HCT116 (cell line): Measurements from ENCODE around the gene IL21R. TPM values are rescaled to one million over a fixed set of nuclear protein-coding genes. Genes with fewer than 3 reads are reported as not detected.

Source experiments
- ATAC-seq: fragments of 200-7000 bp; cut with Tn5 transposase; 2 replicates; pipeline ENCODE4 v1.9.1; 2020; ENCODE audit warnings: mild to moderate bottlenecking, moderate library complexity
- BruUV-seq: library from RNA; stranded (reverse); fragments of 400-500 nt; replicated peaks from 2 replicates; lab custom pipeline; 2021; lab: Mats Ljungman, UMichigan
- CTCF ChIA-PET: fragments of 300-600 bp; sonication (Branson Sonifier 250); formaldehyde crosslinking; loops from one replicate; lab custom pipeline; 2021; ENCODE audit warnings: antibody characterized with exemption; lab: Charles Lee
- POLR2A ChIA-PET: fragments of 300-600, 350-600 bp; sonication (Branson Sonifier 250); formaldehyde crosslinking; loops from one replicate; lab custom pipeline; 2021; ENCODE audit warnings: antibody characterized with exemption; lab: Charles Lee
- RAD21 ChIA-PET, 2 experiments: fragments of 300-600 bp; sonication (Branson Sonifier 250); formaldehyde crosslinking; loops; one replicate each; lab custom pipeline; 2023; ENCODE audit warnings: low total read pairs in 2 of 2; ENCODE audit not compliant: uncharacterized antibody in 2 of 2, unreplicated experiment in 2 of 2, low non-redundant PET in 1 of 2; lab: Charles Lee
- DNase-seq: peaks from one replicate; pipeline ENCODE4 v3.0.0-alpha.2; 2010; ENCODE audit warnings: low read depth, low spot score
- H2AFZ ChIP-seq: fragments of 200-600 bp; shearing (Covaris generic), sonication (generic); 2 replicates; pipeline ENCODE4 v1.6.1; 2017; ENCODE audit warnings: low read depth, mixed run types, mixed read lengths, antibody characterized with exemption, low read length; ENCODE audit not compliant: poor library complexity, severe bottlenecking
- H3K27ac ChIP-seq: 2 replicates; pipeline ENCODE4 v1.5.1; 2012; ENCODE audit warnings: low read depth, low read length
- H3K27me3 ChIP-seq: fragments of 200-600 bp; sonication (generic); 2 replicates; pipeline ENCODE4 v1.6.1; 2016; ENCODE audit warnings: mixed run types, low read length, mixed read lengths; ENCODE audit not compliant: insufficient read depth
- H3K36me3 ChIP-seq, 2 experiments: fragments of 200-500 bp in 1 of 2; fragments of 200-600 bp in 1 of 2; sonication (Bioruptor generic) in 1 of 2; sonication (generic) in 1 of 2; 2 replicates each; pipeline versions ENCODE4 v1.5.1 to v1.6.1; 2014 to 2016; ENCODE audit warnings: low read length in 2 of 2, inconsistent platforms in 1 of 2, mixed read lengths in 1 of 2, mixed run types in 1 of 2; ENCODE audit not compliant: insufficient read depth in 2 of 2, control insufficient read depth in 1 of 2
- H3K4me1 ChIP-seq, 2 experiments: fragments of 200-600 bp in 1 of 2; sonication (generic) in 1 of 2; 2 replicates each; pipeline versions ENCODE4 v1.5.1 to v1.6.1; 2012 to 2017; ENCODE audit warnings: low read length in 2 of 2, inconsistent platforms in 1 of 2, mild to moderate bottlenecking in 1 of 2, mixed read lengths in 1 of 2, mixed run types in 1 of 2, moderate library complexity in 1 of 2; ENCODE audit not compliant: insufficient read depth in 2 of 2, control insufficient read depth in 1 of 2
- H3K4me2 ChIP-seq: fragments of 200-600 bp; sonication (generic); 2 replicates; pipeline ENCODE4 v1.6.1; 2017; ENCODE audit warnings: mixed run types, low read length, mixed read lengths
- H3K4me3 ChIP-seq, 2 experiments: fragments of 200-600 bp in 1 of 2; sonication (generic) in 1 of 2; replicated peaks in 1 of 2; 2 replicates each; pipeline ENCODE4 v1.5.1; 2011 to 2016; ENCODE audit warnings: low read length in 2 of 2, control low read depth in 1 of 2, low read depth in 1 of 2, mild to moderate bottlenecking in 1 of 2, mixed read lengths in 1 of 2, mixed run types in 1 of 2
- H3K79me2 ChIP-seq: fragments of 200-600 bp; sonication (generic); 2 replicates; pipeline ENCODE4 v1.6.1; 2017; ENCODE audit warnings: mild to moderate bottlenecking, mixed run types, low read length, moderate library complexity, mixed read lengths; ENCODE audit not compliant: insufficient read depth
- H3K9ac ChIP-seq: fragments of 200-600 bp; sonication (generic); 2 replicates; pipeline ENCODE4 v1.6.1; 2016; ENCODE audit warnings: low read length, mixed read lengths
- H3K9me2 ChIP-seq: fragments of 200-600 bp; sonication (generic), shearing (Covaris generic); 2 replicates; pipeline ENCODE4 v1.6.1; 2017; ENCODE audit warnings: mixed run types, mild to moderate bottlenecking, moderate library complexity; ENCODE audit not compliant: insufficient read depth
- H3K9me3 ChIP-seq, 2 experiments: fragments of 200-500 bp in 1 of 2; fragments of 200-600 bp in 1 of 2; sonication (Bioruptor generic) in 1 of 2; sonication (generic) in 1 of 2; 2 replicates each; pipeline ENCODE4 v1.6.1; 2014 to 2017; ENCODE audit warnings: low read length in 2 of 2, mixed read lengths in 2 of 2, inconsistent platforms in 1 of 2, low read depth in 1 of 2, mild to moderate bottlenecking in 1 of 2, mixed run types in 1 of 2, moderate library complexity in 1 of 2; ENCODE audit not compliant: control insufficient read depth in 1 of 2, insufficient read depth in 1 of 2
- H4K20me1 ChIP-seq: fragments of 200-600 bp; sonication (generic), shearing (Covaris generic); 2 replicates; pipeline ENCODE4 v1.6.1; 2017; ENCODE audit warnings: mixed run types, mild to moderate bottlenecking, moderate library complexity; ENCODE audit not compliant: insufficient read depth
- CBX3 ChIP-seq: IDR thresholded peaks from 2 replicates; pipeline ENCODE4 v1.6.1; 2012; ENCODE audit warnings: low read depth
- CEBPB ChIP-seq: IDR thresholded peaks from 2 replicates; pipeline ENCODE4 v1.6.1; 2012; ENCODE audit warnings: low read depth
- CTCF ChIP-seq, 3 experiments: fragments of 200-600 bp in 1 of 3; sonication (generic) in 1 of 3; IDR thresholded peaks in 2 of 3; conservative IDR thresholded peaks in 1 of 3; 2 replicates each; pipeline ENCODE4 v1.5.1; 2012 to 2017; ENCODE audit warnings: low read depth in 2 of 3, low read length in 2 of 3, antibody characterized with exemption in 1 of 3, borderline replicate concordance in 1 of 3, control low read depth in 1 of 3, mild to moderate bottlenecking in 1 of 3, mixed read lengths in 1 of 3, mixed run types in 1 of 3, moderate library complexity in 1 of 3; ENCODE audit not compliant: insufficient read depth in 1 of 3
- ELF1 ChIP-seq: IDR thresholded peaks from 2 replicates; pipeline ENCODE4 v1.6.1; 2012; ENCODE audit warnings: low read depth, borderline replicate concordance
- FOSL1 ChIP-seq: IDR thresholded peaks from 2 replicates; pipeline ENCODE4 v1.6.1; 2012; ENCODE audit warnings: low read depth
- JUND ChIP-seq: IDR thresholded peaks from 2 replicates; pipeline ENCODE4 v1.6.1; 2012
- ZBTB33 ChIP-seq: IDR thresholded peaks from 2 replicates; pipeline ENCODE4 v1.6.1; 2011; ENCODE audit warnings: mild to moderate bottlenecking, low read length, moderate library complexity; ENCODE audit not compliant: insufficient replicate concordance; ENCODE audit errors: extremely low read depth
- intact Hi-C: fragments of 100-400 bp; cut with micrococcal nuclease; formaldehyde crosslinking; loops from 2 replicates; pipeline ENCODE4 v1.10.0; 2022
- total RNA-seq: library from RNA; stranded (reverse); gene quantifications from one replicate; pipeline ENCODE4 v1.2.1, GENCODE V29; 2021; ENCODE audit not compliant: unreplicated experiment
- TF ChIP-seq, protein P1 (sequence below): IDR thresholded peaks from 2 replicates; pipeline ENCODE4 v1.6.1; 2012

IL21R gene
- total RNA-seq, 1 experiment from 2014 or later, result 1.2 TPM

DNA sequence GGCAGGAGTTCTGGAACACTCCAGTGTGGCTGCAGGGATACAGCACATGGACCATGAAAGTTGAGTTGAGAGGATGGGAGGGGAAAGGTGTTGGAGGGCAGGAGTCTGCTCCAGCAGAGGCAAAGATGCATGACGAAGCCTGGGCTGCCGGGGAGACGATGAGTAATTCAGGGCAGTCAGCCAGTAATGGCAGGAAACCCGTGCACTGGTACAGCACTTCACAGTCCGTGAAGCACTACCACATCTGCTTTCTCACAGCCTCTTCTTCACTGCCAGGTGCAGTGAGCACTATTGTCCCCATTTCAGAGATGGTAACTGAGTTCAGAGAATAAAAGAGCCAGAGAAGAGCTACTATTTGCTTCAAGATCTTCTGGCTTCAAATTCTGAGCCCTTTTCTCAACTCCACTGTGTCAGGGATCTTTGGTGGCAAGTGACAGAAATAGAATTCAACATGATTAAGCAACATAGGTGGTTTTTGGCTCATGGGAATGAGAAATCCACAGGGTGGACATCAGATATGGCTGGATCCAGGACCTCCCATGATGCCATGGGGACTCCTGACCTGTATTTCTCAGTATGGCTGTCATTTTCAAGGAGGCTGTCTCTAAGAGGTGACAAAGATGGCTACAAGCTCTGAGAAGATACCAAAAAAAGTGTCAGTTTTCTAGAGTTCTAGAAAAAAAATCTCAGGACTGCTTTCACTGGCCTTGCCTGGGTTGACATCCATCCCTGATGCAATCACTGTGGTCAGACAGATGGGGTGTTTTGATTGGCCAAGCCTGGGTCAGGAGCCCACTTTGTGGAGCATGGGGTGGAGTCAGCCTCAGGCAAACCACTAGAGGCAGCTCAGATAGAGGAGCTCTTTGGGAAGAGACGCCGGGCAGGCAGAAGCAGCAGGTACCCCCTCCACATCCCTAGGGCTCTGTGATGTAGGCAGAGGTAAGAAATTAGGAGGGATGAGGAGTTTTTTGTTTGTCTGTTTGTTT is 24.7 kb downstream of the IL21R start:
- Histone ChIP-seq H4K20me1 (no peaks in the 10 kb centered on the region), H3K9me2 (no peaks in the 10 kb centered on the region), H3K9ac (no peak overlapping the region), H2AFZ (peak overlapping the region; percentile 63), H3K4me2 (peak overlapping the region; percentile 25; the same call in 1 of the 2 replicates)
- peak; percentile 77 for ATAC-seq
- TF ChIP-seq ZBTB33, result no peak
- TF ChIP-seq ELF1, result no peak
- peak; percentile 45; the same call in 1 of the 2 replicates for TF ChIP-seq FOSL1
- peak; percentile 31 for TF ChIP-seq CBX3
- TF ChIP-seq CEBPB, result peak; percentile 23; the same call in 1 of the 2 replicates
- TF ChIP-seq, protein P1, sequence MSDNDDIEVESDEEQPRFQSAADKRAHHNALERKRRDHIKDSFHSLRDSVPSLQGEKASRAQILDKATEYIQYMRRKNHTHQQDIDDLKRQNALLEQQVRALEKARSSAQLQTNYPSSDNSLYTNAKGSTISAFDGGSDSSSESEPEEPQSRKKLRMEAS, result peak; percentile 67
- peak in 1 of 3 experiments; percentile 16; a peak in 1 of 6 replicates for TF ChIP-seq CTCF (IDR thresholded peaks at IDR 0.05 in 2 of 3, conservative IDR thresholded peaks at IDR 0.05 in 1 of 3; ENCODE audit: borderline replicate concordance in 1 of 3, insufficient read depth in 1 of 3, low read depth in 2 of 3, low read length in 2 of 3)
- peak; percentile 11; the same call in 1 of the 2 replicates for TF ChIP-seq JUND
- TF ChIP-seq, all 23 proteins: peak for 6
- peaks cover 2 to 17% of the 10 kb centered on the region in 2 experiments; a peak in 3 of 4 replicates for H3K4me1 ChIP-seq
- no TSS peak for BruUV-seq
- no peak overlapping the region for H3K4me3 ChIP-seq
- ChIA-PET POLR2A (interaction anchor here (1.0 kb wide), 1 partner anchor 223 kb away, joined by 4 read pairs; the partner anchor contains the start of gene KDM8), CTCF (interaction anchor here (1.2 to 1.4 kb wide), 2 partner anchors 52 to 59 kb away, joined by 3 to 4 read pairs; no protein-coding TSS in a partner anchor), RAD21 (no interaction called here)
- H3K36me3 ChIP-seq, result no peaks in the 10 kb centered on the region
- intact Hi-C loops, result no loop called here
- H3K79me2 ChIP-seq, result no peaks in the 10 kb centered on the region
- no peak overlapping the region for H3K27ac ChIP-seq
- H3K27me3 ChIP-seq, result no peaks in the 10 kb centered on the region
- peak; percentile 28 for DNase-seq
- H3K9me3 ChIP-seq, result peaks cover 0 to 14% of the 10 kb centered on the region in 2 experiments; a peak in 1 of 4 replicates
